ENCODE results near the gene INCENP.
"Not testable (repeated sequence)": the region's sequence is repeated elsewhere in the genome, so short reads cannot be mapped to it uniquely, and the experiment has no call there.

Gene INCENP

GRCh38 chr11:62171261-62171723 is 47.5 kb downstream of the INCENP start:
- peak; percentile 57 for DNase-seq (ENCODE audit: low read depth)

DNA sequence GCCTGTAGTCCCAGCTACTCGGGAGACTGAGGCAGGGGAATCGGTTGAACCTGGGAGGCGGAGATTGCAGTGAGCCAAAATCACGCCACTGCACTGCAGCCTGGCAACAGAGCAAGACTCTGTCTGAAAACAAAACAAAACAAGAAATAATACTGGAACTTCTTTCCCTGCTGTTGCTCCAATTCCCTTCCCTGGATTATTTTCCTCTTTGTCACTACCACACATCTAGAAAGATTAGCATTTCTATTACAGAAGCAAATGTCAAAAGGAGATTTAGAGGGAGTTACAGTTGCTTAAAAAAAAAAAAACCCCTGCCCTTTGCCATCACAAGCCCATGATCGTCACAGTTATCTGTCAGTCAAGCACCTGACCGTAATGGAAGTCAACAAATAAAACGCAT is 48.5 kb downstream of the INCENP start:
- no peak for DNase-seq (ENCODE audit: low read depth)

- DNase-seq (ENCODE audit: low read depth): no peak
Measured at GRCh38 chr11:62176766-62177165, 53.0 kb downstream of the INCENP start.

DNA sequence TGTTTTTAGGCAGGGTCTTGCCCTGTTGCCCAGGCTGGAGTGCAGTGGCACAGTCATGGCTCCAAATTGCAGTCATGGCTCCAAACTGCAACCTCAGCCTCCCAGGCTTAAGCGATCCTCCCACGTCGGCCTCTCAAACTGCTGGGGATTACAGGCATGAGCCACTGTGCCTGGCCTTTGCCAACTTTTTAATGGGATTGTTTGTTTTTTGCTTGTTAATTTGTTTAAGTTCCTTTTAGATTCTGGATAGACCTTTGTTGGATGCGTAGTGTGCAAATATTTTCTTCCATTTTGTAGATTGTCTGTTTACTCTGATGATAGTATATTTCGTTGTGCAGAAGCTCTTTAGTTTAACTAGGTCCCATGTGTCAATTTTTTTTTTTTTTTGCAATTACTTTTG is 56.2 kb downstream of the INCENP start:
- no peak for DNase-seq (ENCODE audit: low read depth)

DNA sequence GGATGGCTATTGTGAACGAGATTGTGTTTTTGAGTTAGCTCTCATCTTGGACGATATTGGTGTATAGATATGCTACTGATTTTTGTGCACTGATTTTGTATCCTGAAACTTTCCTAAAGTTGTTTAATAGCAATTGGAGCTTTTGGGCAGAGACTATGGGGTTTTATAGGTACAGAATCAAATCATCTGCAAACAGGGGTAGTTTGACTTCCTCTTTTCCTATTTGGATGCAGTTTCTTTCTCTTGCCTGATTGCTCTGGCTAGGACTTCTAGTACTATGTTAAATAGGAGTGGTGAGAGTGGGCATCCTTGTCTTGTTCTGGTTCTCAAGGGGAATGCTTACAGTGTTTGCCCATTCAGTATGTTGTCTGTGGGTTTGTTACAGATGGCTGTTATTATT is 57.3 kb downstream of the INCENP start:
- no peak for DNase-seq (ENCODE audit: low read depth)

- DNase-seq (ENCODE audit: low read depth): no peak
Measured at GRCh38 chr11:62182147-62182891, 58.5 kb downstream of the INCENP start.

GRCh38 chr11:62186195-62186594 is 62.4 kb downstream of the INCENP start:
- no peak for DNase-seq (ENCODE audit: low read depth)

- DNase-seq (ENCODE audit: low read depth): no peak
Measured at GRCh38 chr11:62190011-62190410, 66.2 kb downstream of the INCENP start, which contains the start of gene SCGB1D1. TSS of gene SCGB1D1 (plus strand) at chr11:62190216. CDS start at chr11:62190285, 69 bp downstream.

- no peak for DNase-seq (ENCODE audit: low read depth)
Measured at GRCh38 chr11:62193952-62194351, 70.1 kb downstream of the INCENP start.

GRCh38 chr11:62195010-62195409 is 71.2 kb downstream of the INCENP start:
- DNase-seq (ENCODE audit: low read depth): not testable (repeated sequence)

DNA sequence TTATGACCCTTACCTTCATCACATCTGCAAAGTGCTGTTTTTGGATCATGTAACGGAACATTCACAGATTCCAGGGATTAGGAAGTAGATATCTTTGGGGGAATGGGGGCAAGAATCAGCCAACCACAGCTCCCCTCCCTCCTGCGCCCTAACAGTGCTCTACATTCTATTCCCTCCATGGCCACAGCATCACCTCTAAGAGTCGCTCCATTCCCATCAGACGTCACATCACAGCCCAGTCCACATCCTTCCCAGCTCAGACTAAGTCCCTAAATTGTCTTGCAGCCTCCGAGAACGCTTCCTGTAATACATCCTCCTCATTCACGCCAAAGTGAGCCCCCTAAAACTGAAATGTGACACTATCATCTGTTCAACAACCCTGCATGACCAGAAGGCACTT is 72.1 kb downstream of the INCENP start:
- no peak for DNase-seq (ENCODE audit: low read depth)

DNA sequence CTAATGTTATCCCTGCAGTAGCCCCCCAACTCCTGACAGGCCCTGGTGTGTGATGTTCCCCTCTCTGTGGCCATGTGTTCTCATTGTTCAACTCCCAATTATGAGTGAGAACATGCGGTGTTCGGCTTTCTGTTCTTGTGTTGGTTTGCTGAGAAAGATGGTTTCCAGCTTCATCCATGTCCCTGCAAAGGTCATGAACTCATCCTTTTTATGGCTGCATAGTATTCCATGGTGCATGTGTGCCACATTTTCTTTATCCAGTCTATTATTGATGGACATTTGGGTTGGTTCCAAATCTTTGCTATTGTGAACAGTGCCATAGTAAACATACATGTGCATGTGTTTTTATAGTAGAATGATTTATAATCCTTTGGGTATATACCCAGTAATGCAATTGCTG is 73.6 kb downstream of the INCENP start:
- DNase-seq (ENCODE audit: low read depth): not testable (repeated sequence)

- no peak for DNase-seq (ENCODE audit: low read depth)
Measured at GRCh38 chr11:62201376-62201775, 77.6 kb downstream of the INCENP start.
